GM12865 (cell line): ENCODE results near the gene PPA1.
"Not testable (repeated sequence)": the region's sequence is repeated elsewhere in the genome, so short reads cannot be mapped to it uniquely, and the experiment has no call there.

Experiments used
- DNase-seq: peaks from one replicate; pipeline ENCODE4 v3.0.0; 2010; ENCODE audit warnings: low read depth
- H3K4me3 ChIP-seq: 2 replicates; pipeline ENCODE4 v1.5.1; 2011; ENCODE audit warnings: mild to moderate bottlenecking, low read depth, low read length, control low read depth
- TF ChIP-seq, protein P1 (sequence below): IDR thresholded peaks from 2 replicates; pipeline ENCODE4 v1.5.1; 2011; ENCODE audit warnings: low read length, control low read depth, low read depth, inconsistent platforms; ENCODE audit not compliant: insufficient read depth; ENCODE audit errors: missing control alignments

PPA1 gene

DNA sequence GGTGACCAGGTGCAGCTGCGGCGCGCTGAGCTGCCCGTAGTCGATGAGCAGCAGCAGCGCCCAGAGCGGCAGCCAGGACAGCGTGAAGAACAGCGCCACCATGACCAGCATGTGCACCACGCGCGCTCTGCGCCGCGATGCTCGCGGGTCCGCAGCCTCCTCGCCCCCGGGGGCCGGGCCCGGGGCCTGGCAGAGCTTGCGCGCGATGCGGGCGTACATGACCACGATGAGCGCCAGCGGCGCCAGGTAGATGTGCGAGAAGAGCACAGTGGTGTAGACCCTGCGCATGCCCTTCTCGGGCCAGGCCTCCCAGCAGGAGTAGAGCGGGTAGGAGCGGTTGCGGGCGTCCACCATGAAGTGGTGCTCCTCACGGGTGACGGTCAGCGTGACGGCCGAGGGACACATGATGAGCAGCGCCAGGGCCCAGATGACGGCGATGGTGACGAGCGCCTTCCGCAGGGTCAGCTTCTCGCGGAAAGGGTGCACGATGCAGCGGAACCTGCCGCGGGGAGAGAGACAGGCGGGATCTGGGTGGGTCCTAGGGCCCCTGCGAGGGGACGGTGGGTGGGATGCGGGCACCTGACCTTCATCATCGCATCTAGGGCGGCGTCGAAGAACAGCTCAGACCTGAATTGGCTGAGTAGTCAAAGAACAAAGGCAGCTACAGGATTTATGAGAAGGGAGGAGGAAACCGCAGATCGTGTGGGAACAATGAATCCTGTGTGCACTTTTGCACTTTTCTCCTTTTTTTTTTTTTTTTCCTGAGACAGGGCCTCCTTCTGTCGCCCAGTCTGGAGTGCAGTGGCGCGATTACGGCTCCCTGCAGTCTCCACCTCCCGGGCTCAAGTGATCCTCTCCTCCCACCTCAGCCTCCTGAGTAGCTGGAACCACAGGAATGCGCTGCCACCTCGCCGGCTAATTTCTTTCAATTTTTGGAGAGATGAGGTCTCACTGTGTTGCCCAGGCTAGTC is 22.4 kb upstream of the PPA1 start:
- TF ChIP-seq, protein P1, sequence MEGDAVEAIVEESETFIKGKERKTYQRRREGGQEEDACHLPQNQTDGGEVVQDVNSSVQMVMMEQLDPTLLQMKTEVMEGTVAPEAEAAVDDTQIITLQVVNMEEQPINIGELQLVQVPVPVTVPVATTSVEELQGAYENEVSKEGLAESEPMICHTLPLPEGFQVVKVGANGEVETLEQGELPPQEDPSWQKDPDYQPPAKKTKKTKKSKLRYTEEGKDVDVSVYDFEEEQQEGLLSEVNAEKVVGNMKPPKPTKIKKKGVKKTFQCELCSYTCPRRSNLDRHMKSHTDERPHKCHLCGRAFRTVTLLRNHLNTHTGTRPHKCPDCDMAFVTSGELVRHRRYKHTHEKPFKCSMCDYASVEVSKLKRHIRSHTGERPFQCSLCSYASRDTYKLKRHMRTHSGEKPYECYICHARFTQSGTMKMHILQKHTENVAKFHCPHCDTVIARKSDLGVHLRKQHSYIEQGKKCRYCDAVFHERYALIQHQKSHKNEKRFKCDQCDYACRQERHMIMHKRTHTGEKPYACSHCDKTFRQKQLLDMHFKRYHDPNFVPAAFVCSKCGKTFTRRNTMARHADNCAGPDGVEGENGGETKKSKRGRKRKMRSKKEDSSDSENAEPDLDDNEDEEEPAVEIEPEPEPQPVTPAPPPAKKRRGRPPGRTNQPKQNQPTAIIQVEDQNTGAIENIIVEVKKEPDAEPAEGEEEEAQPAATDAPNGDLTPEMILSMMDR: peak; percentile 3
- DNase-seq: no peak

DNA sequence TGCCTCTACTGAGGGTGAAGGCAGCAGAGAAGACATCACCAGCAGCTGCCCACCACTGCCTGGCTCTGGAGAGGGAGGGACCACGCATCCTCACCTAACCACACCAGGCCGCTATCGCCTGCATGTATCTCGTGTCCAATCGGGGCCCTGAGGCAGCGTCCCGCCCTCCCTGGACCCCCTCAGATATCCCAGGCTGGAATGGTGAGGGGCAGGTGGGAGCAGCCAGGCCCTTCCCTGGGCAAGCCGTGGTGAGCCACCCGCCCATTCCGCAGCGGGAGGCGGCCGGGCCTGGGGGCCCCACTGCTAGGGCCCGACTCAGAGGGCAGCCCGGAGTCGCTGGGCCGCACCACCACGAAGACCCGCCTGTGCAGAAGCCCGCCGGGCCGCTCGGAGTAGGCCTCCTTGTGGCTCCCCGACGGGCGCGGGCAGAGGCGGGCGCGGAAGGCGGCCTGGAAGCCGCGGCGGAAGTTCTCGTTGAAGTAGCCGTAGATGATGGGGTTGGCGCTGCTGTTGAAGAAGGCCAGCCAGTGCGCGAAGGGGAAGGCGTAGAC is 21.6 kb upstream of the PPA1 start:
- H3K4me3 ChIP-seq: no peak overlapping the region
- no peak for DNase-seq
- TF ChIP-seq, protein P1: no peak

More for the DNA sequence above, 22.4 kb upstream of the PPA1 start:
- no peak overlapping the region for H3K4me3 ChIP-seq

DNA sequence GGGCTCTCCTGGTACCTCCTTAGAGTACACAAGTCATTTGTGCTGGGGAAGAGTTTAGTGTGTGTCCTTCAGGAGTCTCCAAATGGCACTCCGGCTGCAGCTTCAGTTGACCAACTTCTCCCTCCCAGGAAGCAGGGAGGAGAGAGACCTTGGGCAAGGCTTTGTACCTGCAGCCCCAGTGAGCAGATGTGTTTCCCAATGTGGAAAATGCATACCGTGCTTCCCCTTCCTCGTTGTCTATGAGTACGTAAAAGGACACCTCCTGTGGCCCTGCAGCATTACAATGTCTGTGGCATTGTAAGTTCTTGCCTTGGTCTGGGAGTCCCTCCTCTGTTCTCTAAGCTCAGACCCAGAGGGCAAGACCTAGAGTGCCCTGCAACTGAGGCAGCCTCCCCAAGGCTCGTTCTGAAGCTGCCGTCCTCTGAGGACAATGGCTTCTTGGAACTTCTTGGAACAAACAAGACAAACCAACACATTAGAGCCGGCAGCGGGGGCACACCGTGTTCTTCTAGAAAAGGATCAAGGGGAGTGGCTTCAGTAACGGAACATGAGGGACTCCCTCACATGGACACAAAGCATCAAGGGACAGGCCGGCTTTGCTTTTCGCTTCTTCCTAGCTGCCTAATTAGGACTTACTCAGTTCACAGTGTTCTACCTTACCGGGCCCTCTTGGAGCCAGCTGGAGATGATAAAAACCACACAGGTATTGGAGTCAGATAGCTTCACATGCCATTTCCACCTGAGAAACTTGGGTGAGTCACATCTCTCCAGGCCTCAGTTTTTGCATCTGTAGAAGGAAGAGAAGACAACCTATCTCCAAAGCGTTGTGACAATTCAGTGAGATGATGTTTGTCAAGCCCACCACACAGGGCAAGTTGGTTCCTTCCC is 20.9 kb upstream of the PPA1 start:
- no peak for DNase-seq
- TF ChIP-seq, protein P1: no peak
- no peak overlapping the region for H3K4me3 ChIP-seq

DNA sequence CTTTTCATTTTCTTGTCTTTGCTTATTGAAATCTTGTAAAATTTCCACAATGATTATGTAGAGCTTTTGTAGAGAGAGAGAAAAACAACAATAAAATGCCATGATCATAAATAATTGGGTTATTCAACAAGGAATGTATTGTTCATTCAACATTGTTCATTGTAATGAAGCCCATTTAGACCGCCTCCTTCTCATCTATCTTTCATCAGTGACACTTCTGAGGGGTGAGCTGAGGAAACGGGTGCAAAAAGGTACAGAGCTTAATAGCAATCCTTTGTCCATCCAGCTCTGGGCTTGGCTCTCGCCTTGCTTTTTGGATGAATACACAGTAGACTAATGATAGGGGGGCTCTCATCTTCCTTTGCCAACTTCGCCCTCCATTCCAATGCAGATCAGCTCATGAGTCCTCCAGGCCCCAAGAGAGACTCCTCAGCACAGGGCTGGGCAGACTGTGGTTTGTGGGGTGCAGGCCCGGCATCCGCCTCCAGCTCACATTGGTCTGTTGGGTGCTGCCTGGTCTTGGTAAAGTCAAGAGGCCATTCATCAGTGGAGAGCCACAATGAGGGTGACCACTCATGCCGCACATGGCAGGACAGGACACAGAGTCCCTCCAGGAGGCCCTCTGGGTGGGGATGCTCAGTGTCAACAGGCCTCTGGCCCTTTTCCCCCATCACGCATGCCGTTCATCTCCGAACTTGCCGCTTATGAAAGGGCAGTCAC is 17.9 kb upstream of the PPA1 start:
- no peak overlapping the region for H3K4me3 ChIP-seq
- TF ChIP-seq, protein P1: no peak
- no peak for DNase-seq

DNA sequence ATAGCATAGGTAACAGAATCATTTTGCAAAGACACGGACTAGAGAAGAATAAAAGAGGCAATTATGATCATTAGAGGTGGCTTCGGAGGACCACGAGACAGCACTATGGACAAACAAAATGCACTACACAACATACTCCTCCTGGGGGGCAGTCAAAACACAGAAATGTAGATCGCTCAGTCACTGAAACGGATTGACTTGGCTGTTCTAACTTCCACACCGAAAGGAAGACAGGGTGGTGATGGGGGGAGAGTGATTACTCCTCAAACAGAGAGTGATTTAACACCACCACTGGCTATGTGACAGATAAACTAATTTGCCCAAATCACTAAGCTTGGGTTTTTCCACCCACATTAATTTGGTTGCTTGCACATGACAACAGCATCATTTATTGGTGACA is 14.1 kb upstream of the PPA1 start:
- no peak overlapping the region for H3K4me3 ChIP-seq
- TF ChIP-seq, protein P1: no peak
- DNase-seq: no peak

DNA sequence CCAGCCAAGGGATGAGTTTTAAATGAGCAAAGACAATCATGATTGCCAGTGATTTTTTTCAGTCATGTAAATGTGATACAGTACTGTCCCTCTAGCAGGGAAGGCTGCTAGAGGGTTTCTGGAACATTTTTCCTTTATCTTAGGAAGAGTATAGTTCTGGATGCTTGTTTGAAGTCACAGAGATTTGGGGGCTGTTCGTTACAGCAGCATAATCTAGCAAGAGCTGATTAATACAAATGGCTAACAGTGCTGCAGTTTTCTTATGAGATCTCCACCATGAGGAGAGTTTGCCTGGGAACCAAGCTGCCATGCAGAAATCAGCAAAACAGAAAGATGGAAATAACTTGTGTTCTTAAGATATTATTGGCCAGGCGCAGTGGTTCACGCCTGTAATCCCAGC is 7.9 kb upstream of the PPA1 start:
- TF ChIP-seq, protein P1: no peak
- no peak for DNase-seq

DNA sequence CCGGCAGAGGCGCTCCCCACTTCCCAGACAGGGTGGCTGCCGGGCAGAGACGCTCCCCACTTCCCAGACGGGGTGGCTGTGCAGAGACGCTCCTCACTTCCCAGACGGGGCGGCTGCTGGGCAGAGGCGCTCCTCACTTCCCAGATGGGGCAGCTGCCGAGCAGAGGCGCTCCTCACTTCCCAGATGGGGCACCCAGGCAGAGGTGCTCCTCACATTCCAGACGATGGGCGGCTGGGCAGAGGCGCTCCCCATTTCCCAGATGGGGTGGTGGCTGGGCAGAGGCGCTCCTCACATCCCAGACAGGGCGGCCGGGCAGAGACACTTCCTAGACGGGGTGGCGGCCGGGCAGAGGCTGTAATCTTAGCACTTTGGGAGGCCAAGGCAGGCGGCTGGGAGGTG is 6.8 kb upstream of the PPA1 start:
- not testable (repeated sequence) for H3K4me3 ChIP-seq, DNase-seq

More for the DNA sequence above, 7.9 kb upstream of the PPA1 start:
- H3K4me3 ChIP-seq: no peak overlapping the region

DNA sequence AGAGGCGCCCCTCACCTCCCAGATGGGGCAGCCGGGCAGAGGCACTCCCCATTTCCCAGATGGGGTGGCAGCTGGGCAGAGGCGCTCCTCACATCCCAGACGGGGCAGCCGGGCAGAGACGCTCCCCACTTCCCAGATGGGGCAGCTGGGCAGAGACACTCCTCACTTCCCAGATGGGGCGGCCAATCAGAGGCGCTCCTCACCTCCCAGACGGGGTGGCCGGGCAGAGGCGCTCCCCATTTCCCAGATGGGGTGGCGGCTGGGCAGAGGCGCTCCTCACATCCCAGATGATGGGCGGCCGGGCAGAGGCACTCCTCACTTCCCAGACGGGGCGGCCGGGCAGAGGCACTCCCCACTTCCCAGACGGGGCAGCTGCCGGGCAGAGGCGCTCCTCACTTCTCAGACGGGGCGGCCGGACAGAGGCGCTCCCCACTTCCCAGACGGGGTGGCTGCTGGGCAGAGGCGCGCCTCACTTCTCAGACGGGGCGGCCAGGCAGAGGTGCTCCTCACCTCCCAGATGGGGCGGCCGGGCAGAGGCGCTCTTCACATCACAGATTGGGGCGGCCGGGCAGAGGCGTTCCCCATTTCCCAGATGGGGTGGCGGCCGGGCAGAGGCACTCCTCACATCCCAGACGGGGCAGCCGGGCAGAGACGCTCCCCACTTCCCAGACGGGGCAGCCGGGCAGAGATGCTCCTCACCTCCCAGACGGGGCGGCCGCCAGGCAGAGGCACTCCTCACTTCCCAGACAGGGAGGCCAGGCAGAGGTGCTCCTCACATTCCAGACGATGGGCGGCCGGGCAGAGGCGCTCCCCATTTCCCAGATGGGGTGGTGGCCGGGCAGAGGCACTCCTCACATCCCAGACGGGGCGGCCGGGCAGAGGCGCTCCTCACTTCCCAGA is 6.1 kb upstream of the PPA1 start:
- not testable (repeated sequence) for DNase-seq, H3K4me3 ChIP-seq

DNA sequence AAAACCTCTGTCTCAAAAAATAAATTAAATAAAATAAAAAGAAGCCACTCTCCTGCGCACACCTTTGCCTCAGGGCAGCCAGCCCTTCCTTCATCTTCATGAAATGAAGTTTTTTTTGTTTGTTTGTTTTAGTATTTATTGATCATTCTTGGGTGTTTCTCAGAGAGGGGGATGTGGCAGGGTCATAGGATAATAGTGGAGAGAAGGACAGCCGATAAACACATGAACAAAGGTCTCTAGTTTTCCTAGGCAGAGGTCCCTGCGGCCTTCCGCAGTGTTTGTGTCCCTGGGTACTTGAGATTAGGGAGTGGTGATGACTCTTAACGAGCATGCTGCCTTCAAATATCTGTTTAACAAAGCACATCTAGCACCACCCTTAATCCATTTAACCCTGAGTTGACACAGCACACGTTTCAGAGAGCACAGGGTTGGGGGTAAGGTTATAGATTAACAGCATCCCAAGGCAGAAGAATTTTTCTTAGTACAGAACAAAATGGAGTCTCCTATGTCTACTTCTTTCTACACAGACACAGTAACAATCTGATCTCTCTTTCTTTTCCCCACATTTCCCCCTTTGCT is 4.8 kb upstream of the PPA1 start:
- not testable (repeated sequence) for H3K4me3 ChIP-seq, DNase-seq
